CD4-positive, alpha-beta T cell (primary cell): Measurements from ENCODE around the gene GPC6. TPM values are rescaled to one million over a fixed set of nuclear protein-coding genes. Genes with fewer than 3 reads are reported as not detected.

ENCODE experiments used
- ATAC-seq: fragments of 200-7000 bp; cut with Tn5 transposase; one replicate; pipeline ENCODE4 v1.10.0; 2022; ENCODE audit warnings: mild to moderate bottlenecking; ENCODE audit not compliant: poor library complexity
- CTCF ChIA-PET: fragments of 350-600 bp; sonication (Branson Sonifier 250); formaldehyde crosslinking; loops from one replicate; lab custom pipeline; 2021; ENCODE audit warnings: antibody characterized with exemption, inconsistent platforms; lab: Charles Lee
- POLR2A ChIA-PET: fragments of 350-600 bp; sonication (Branson Sonifier 250); formaldehyde crosslinking; loops from one replicate; lab custom pipeline; 2021; ENCODE audit warnings: antibody characterized with exemption, inconsistent platforms; lab: Charles Lee
- DNase-seq, 14 experiments: peaks; one replicate each; pipeline ENCODE4 v3.0.0-alpha.2; 2013 to 2020; ENCODE audit warnings: mixed read lengths in 2 of 14
- H3K27ac ChIP-seq, 2 donors: one replicate each; pipeline versions ENCODE4 v1.5.1 to v1.7.0; 2013; ENCODE audit warnings: low read length in 2 of 2, low read depth in 1 of 2, mild to moderate bottlenecking in 1 of 2
- H3K27me3 ChIP-seq, 2 experiments: 1 replicate in 1 of 2; 2 replicates in 1 of 2; pipeline versions ENCODE4 v1.6.1 to v1.7.0; 2013; ENCODE audit warnings: low read length in 2 of 2, control low read depth in 1 of 2, mild to moderate bottlenecking in 1 of 2, moderate library complexity in 1 of 2; ENCODE audit not compliant: insufficient read depth in 2 of 2, control insufficient read depth in 1 of 2
- H3K36me3 ChIP-seq: one replicate; pipeline ENCODE4 v1.6.1; 2013; ENCODE audit warnings: low read length, control low read depth; ENCODE audit not compliant: insufficient read depth
- H3K4me1 ChIP-seq: one replicate; pipeline ENCODE4 v1.6.1; 2013; ENCODE audit warnings: low read length, control low read depth; ENCODE audit not compliant: insufficient read depth
- H3K4me3 ChIP-seq: one replicate; pipeline ENCODE4 v1.5.1; 2013; ENCODE audit warnings: mild to moderate bottlenecking, low read length, moderate library complexity
- H3K9me3 ChIP-seq, 2 experiments: 1 replicate in 1 of 2; 2 replicates in 1 of 2; pipeline versions ENCODE4 v1.6.1 to v1.7.0; 2013; ENCODE audit warnings: low read length in 2 of 2, mild to moderate bottlenecking in 2 of 2, control low read depth in 1 of 2, moderate library complexity in 1 of 2; ENCODE audit not compliant: control insufficient read depth in 1 of 2, insufficient read depth in 1 of 2
- H3K27ac Mint-ChIP-seq: one replicate; pipeline ENCODE4 v1.8.0; 2020; ENCODE audit warnings: mixed read lengths
- H3K27me3 Mint-ChIP-seq: one replicate; pipeline ENCODE4 v1.8.0; 2021; ENCODE audit warnings: mixed read lengths
- H3K36me3 Mint-ChIP-seq: one replicate; pipeline ENCODE4 v1.8.0; 2021; ENCODE audit warnings: low read depth, mixed read lengths
- H3K4me1 Mint-ChIP-seq: one replicate; pipeline ENCODE4 v1.8.0; 2021; ENCODE audit warnings: low read depth, mixed read lengths
- H3K4me3 Mint-ChIP-seq: one replicate; pipeline ENCODE4 v1.8.0; 2020; ENCODE audit warnings: mild to moderate bottlenecking, mixed read lengths
- H3K9me3 Mint-ChIP-seq: one replicate; pipeline ENCODE4 v1.8.0; 2020; ENCODE audit warnings: mixed read lengths
- CTCF ChIP-seq: fragments of 200-600 bp; IDR thresholded peaks from one replicate; pipeline ENCODE4 v1.8.0; 2022; ENCODE audit warnings: antibody characterized with exemption, mild to moderate bottlenecking
- intact Hi-C, 2 experiments: fragments of 100-400 bp; cut with DNase I in 1 of 2; cut with micrococcal nuclease in 1 of 2; formaldehyde crosslinking; loops; one replicate each; pipeline versions ENCODE4 v1.15.1 to v1.9.0; 2023 to 2025; cut with DNase I, micrococcal nuclease
- total RNA-seq, 174 experiments: library from RNA in 2 of 174; stranded (reverse) in 2 of 174; gene quantifications; one replicate each; pipeline ENCODE4 v1.2.3 and lab custom pipeline; 2021 to 2026

The GPC6 gene
- total RNA-seq, 2 experiments from 2014 or later, result not detected

DNA sequence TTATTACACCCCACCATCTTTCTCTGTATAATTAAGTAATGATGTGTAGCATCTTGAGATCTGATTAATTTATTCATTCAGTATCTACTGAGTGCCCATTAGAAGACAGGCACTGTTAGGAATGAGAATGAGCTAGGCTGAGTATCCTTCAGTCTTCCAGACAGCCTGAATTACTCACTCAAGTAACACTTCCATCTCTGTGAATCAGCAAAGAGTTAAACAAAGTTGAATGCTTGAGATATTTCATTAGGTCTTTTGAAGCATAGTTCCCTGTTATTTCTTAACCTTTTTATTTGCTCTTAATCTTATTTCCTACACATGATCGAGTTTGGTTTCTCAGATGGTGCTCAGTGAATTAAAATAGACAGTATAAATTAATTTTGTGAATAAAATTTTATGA lies 839.1 kb downstream of the GPC6 start:
- Mint-ChIP-seq H3K4me3 (no peak overlapping the region), H3K9me3 (no peaks in the 10 kb centered on the region), H3K27ac (no peak overlapping the region), H3K36me3 (no peaks in the 10 kb centered on the region), H3K27me3 (no peaks in the 10 kb centered on the region), H3K4me1 (no peaks in the 10 kb centered on the region)
- CTCF ChIA-PET, result no interaction called here
- DNase-seq (no peak), ATAC-seq (no peak)
- POLR2A ChIA-PET, result no interaction called here
- Histone ChIP-seq H3K27ac (no peak overlapping the region), H3K27me3 (peaks cover 0 to 4% of the 10 kb centered on the region in 2 experiments), H3K4me1 (no peaks in the 10 kb centered on the region), H3K36me3 (no peaks in the 10 kb centered on the region), H3K9me3 (no peaks in the 10 kb centered on the region), H3K4me3 (no peak overlapping the region)
- no peak for TF ChIP-seq CTCF
- intact Hi-C loops, result no loop called here

GRCh38 chr13:94073007-94073744 lies 846.6 kb downstream of the GPC6 start:
- no peak overlapping the region for H3K4me3 Mint-ChIP-seq
- POLR2A ChIA-PET, result no interaction called here
- ATAC-seq, result no peak

GRCh38 chr13:94079876-94080275 lies 853.3 kb downstream of the GPC6 start:
- no peak overlapping the region for H3K4me3 ChIP-seq
- no peak overlapping the region for H3K4me3 Mint-ChIP-seq
- CTCF ChIA-PET, result no interaction called here
- no peak for ATAC-seq
- H3K4me1 Mint-ChIP-seq, result no peaks in the 10 kb centered on the region
- no peaks in the 10 kb centered on the region for H3K27me3 ChIP-seq
- H3K27ac Mint-ChIP-seq, result no peak overlapping the region
- H3K27me3 Mint-ChIP-seq, result peaks cover 39% of the 10 kb centered on the region
- intact Hi-C loops, result no loop called here
- no peaks in the 10 kb centered on the region for H3K36me3 Mint-ChIP-seq
- H3K27ac ChIP-seq, result no peak overlapping the region
- DNase-seq, result no peak
- no peaks in the 10 kb centered on the region for H3K4me1 ChIP-seq
- H3K36me3 ChIP-seq, result no peaks in the 10 kb centered on the region
- TF ChIP-seq CTCF, result no peak
- H3K9me3 Mint-ChIP-seq, result no peaks in the 10 kb centered on the region
- H3K9me3 ChIP-seq, result no peaks in the 10 kb centered on the region
- POLR2A ChIA-PET, result no interaction called here

More at GRCh38 chr13:94073007-94073744, 846.6 kb downstream of the GPC6 start:
- Histone ChIP-seq H3K27me3 (no peaks in the 10 kb centered on the region), H3K36me3 (no peaks in the 10 kb centered on the region), H3K4me1 (no peaks in the 10 kb centered on the region), H3K9me3 (peaks cover 0 to 4% of the 10 kb centered on the region in 2 experiments), H3K4me3 (no peak overlapping the region), H3K27ac (no peak overlapping the region)
- H3K36me3 Mint-ChIP-seq, result no peaks in the 10 kb centered on the region
- CTCF ChIA-PET, result no interaction called here
- intact Hi-C loops, result no loop called here
- no peak overlapping the region for H3K27ac Mint-ChIP-seq
- H3K4me1 Mint-ChIP-seq, result no peaks in the 10 kb centered on the region
- no peaks in the 10 kb centered on the region for H3K9me3 Mint-ChIP-seq
- peaks cover 18% of the 10 kb centered on the region for H3K27me3 Mint-ChIP-seq
- no peak for TF ChIP-seq CTCF
- DNase-seq, result no peak
